Peyer's patch (tissue), 4 donors: ENCODE results near the gene APOBEC3H.

Source experiments
- CTCF ChIP-seq, 6 experiments: fragments of 450-650 bp in 4 of 6; fragments of 200-600 bp in 2 of 6; sonication (generic) in 1 of 6; IDR thresholded peaks; one replicate each; pipeline ENCODE4 v1.5.1; 2017 to 2019; ENCODE audit warnings: antibody characterized with exemption in 6 of 6, mild to moderate bottlenecking in 3 of 6, moderate library complexity in 1 of 6
- POLR2A ChIP-seq, 2 donors: fragments of 450-650 bp; IDR thresholded peaks; one replicate each; pipeline ENCODE4 v1.5.1; 2017; ENCODE audit warnings: antibody characterized with exemption in 2 of 2, mild to moderate bottlenecking in 2 of 2, moderate library complexity in 2 of 2

GRCh38 chr22:39080052-39080762 is 16.8 kb upstream of the APOBEC3H start:
- no peak for TF ChIP-seq CTCF (IDR thresholded peaks at IDR 0.05)
- TF ChIP-seq POLR2A (IDR thresholded peaks at IDR 0.05), result no peak
